GM12872 (cell line): Measurements from ENCODE around the gene MTARC1.

ENCODE experiments used
- TF ChIP-seq, protein P1 (sequence below): IDR thresholded peaks from 3 replicates; pipeline ENCODE4 v1.5.1; 2011; ENCODE audit warnings: low read depth, mild to moderate bottlenecking, low read length, moderate library complexity; ENCODE audit not compliant: insufficient read depth

MTARC1 gene

DNA sequence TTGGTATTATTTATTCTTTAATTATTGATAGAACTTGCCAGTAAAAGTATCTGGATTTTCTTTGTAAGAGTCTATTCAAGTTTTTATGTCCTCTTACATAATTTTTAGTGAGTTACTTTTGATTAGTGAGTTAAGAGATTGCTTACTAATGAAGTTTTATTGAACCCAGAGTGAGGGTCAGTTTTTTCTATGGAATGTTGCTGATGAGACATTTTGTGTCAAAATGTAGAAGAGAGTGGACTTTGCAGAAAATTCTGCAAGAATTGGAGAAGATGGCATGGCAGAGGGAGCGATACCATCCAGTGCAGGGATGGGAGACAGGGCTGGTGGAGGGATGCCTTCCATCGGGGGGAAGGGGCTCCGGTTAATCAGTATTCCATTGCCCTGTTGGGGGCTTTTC is 27.6 kb upstream of the MTARC1 start:
- TF ChIP-seq, protein P1, sequence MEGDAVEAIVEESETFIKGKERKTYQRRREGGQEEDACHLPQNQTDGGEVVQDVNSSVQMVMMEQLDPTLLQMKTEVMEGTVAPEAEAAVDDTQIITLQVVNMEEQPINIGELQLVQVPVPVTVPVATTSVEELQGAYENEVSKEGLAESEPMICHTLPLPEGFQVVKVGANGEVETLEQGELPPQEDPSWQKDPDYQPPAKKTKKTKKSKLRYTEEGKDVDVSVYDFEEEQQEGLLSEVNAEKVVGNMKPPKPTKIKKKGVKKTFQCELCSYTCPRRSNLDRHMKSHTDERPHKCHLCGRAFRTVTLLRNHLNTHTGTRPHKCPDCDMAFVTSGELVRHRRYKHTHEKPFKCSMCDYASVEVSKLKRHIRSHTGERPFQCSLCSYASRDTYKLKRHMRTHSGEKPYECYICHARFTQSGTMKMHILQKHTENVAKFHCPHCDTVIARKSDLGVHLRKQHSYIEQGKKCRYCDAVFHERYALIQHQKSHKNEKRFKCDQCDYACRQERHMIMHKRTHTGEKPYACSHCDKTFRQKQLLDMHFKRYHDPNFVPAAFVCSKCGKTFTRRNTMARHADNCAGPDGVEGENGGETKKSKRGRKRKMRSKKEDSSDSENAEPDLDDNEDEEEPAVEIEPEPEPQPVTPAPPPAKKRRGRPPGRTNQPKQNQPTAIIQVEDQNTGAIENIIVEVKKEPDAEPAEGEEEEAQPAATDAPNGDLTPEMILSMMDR: no peak

DNA sequence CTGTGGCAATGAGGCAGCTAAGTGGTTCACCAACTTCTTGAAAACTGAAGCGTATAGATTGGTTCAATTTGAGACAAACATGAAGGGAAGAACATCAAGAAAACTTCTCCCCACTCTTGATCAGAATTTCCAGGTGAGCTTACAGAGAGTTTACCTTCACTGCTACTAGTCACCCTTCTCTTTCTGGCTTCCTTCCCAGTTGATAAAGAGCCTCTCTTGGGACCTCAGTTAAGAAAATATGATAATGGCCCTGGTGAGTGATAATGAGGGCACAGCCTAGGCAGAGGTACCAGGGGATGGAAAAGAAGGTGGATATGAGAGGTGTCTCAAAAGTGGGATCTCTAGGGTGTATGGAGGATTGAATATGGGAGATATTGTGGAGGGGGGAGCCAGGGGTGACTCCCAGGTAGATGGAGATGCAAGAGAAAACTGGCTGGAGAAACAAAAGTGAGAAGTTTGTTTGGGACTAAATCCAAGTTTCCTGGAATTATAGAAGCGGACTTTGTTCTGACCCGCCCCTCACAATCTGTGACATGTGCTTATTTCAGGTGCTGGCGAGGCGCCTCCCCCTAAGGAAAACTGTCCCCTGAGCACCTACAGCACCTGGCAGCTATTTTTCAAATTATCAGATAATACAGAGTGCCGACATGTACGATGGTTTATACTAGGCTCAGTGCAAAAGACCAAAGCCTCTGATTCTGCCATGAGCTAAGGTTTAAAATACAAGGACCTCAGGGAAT is 24.9 kb upstream of the MTARC1 start:
- TF ChIP-seq, protein P1: no peak

- TF ChIP-seq, protein P1: no peak
These were observed 22.0 kb upstream of the MTARC1 start for GRCh38 chr1:220764757-220765156.

DNA sequence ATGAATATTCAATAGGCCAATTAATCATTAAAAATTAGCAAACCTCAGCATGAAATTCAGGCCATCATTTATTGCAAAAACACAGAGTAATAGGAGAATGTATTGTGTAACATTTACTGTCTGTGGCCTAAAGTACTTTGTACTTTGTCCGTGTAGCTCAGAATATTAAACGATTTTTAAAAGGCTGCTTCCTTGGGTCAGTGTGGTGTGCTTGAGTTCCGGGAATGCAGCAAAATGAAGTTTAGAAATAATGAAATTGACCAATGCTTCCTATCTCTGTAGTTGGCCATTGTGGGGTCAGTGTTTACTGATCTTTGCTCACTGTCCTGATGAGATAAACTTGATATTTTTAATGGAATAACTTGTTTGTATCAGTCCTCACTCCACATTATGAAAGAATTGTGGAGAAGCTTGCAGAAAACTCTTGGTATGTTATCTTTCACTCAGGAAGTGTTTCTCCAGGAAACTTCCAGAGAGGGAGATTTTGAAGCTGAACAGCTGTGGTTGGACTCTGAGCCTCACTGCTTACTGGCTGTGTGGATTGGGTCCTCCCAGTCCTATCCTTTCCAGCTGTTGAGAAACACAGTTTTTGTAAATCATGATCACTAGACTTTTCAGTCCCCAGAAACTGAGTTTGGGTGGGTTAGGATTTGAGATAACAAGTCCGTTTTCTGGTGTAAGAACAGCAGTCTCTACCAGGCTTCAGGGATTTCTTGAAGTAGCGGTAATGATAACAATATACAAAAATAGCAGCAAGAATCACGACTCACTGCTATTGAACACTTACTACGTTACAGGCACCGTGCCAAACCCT is 19.2 kb upstream of the MTARC1 start:
- TF ChIP-seq, protein P1: no peak

- TF ChIP-seq, protein P1: no peak; the same call in 2 of the 3 replicates
These were observed 18.5 kb upstream of the MTARC1 start for GRCh38 chr1:220768126-220768601.

- TF ChIP-seq, protein P1: no peak
These were observed 17.5 kb upstream of the MTARC1 start for GRCh38 chr1:220769205-220769604.

GRCh38 chr1:220770245-220770913 is 16.3 kb upstream of the MTARC1 start:
- TF ChIP-seq, protein P1: no peak
